GM21381 (cell line): ENCODE results near the gene MYH11.
"Not testable (repeated sequence)": the region's sequence is repeated elsewhere in the genome, so short reads cannot be mapped to it uniquely, and the experiment has no call there.

Experiments
- ATAC-seq: cut with Tn5 transposase; IDR thresholded peaks from one replicate; pipeline ENCODE4 v1.9.1; 2021; ENCODE audit warnings: mild to moderate bottlenecking, moderate library complexity; ENCODE audit not compliant: unreplicated experiment

MYH11 gene

GRCh38 chr16:15757630-15758251, 99.1 kb downstream of the MYH11 start:
- ATAC-seq, result no peak

GRCh38 chr16:15757077-15757386, 99.8 kb downstream of the MYH11 start:
- ATAC-seq, result no peak

GRCh38 chr16:15754821-15755534, 101.8 kb downstream of the MYH11 start:
- ATAC-seq, result no peak

- no peak for ATAC-seq
Observed at GRCh38 chr16:15752717-15753488, 103.9 kb downstream of the MYH11 start.

- no peak for ATAC-seq
Observed at GRCh38 chr16:15751940-15752339, 104.9 kb downstream of the MYH11 start.

- no peak for ATAC-seq
Observed at GRCh38 chr16:15749985-15750384, 106.8 kb downstream of the MYH11 start.

GRCh38 chr16:15749371-15749770, 107.5 kb downstream of the MYH11 start:
- ATAC-seq, result no peak

GRCh38 chr16:15748654-15749053, 108.2 kb downstream of the MYH11 start:
- ATAC-seq, result no peak

- ATAC-seq, result no peak
Observed at GRCh38 chr16:15747937-15748336, 108.9 kb downstream of the MYH11 start.

GRCh38 chr16:15746332-15746731, 110.5 kb downstream of the MYH11 start:
- ATAC-seq, result no peak

GRCh38 chr16:15743657-15744056, 113.2 kb downstream of the MYH11 start:
- no peak for ATAC-seq

- ATAC-seq, result no peak
Observed at GRCh38 chr16:15742716-15743115, 114.1 kb downstream of the MYH11 start.

GRCh38 chr16:15741207-15741871, 115.5 kb downstream of the MYH11 start:
- no peak for ATAC-seq

- ATAC-seq, result no peak
Observed at GRCh38 chr16:15739950-15740349, 116.9 kb downstream of the MYH11 start.

- ATAC-seq, result no peak
Observed at GRCh38 chr16:15739464-15739863, 117.4 kb downstream of the MYH11 start.

- ATAC-seq, result no peak
Observed at GRCh38 chr16:15737140-15737644, 119.6 kb downstream of the MYH11 start.

GRCh38 chr16:15736529-15736928, 120.3 kb downstream of the MYH11 start:
- no peak for ATAC-seq

GRCh38 chr16:15735610-15736009, 121.2 kb downstream of the MYH11 start:
- ATAC-seq, result no peak

- no peak for ATAC-seq
Observed at GRCh38 chr16:15732416-15732815, 124.4 kb downstream of the MYH11 start.

GRCh38 chr16:15729152-15729551, 127.7 kb downstream of the MYH11 start:
- ATAC-seq, result no peak

- not testable (repeated sequence) for ATAC-seq
Observed at GRCh38 chr16:15727697-15728096, 129.1 kb downstream of the MYH11 start.
